Epithelial cell of esophagus (primary cell): Measurements from ENCODE around the gene FCF1.
A peak's percentile ranks its signal among the peaks of the same experiment; 100 is the strongest.

Source experiments
- DNase-seq: peaks from one replicate; pipeline ENCODE4 v3.0.0; 2010; ENCODE audit warnings: low read depth
- H3K4me3 ChIP-seq: 2 replicates; pipeline ENCODE4 v1.5.1; 2011; ENCODE audit warnings: mild to moderate bottlenecking, low read length, control low read depth
- TF ChIP-seq, protein P1 (sequence below): IDR thresholded peaks from 2 replicates; pipeline ENCODE4 v1.5.1; 2011; ENCODE audit warnings: low read depth, mild to moderate bottlenecking, low read length, control low read depth, inconsistent platforms; ENCODE audit not compliant: insufficient read depth; ENCODE audit errors: missing control alignments

Gene FCF1, protein sequence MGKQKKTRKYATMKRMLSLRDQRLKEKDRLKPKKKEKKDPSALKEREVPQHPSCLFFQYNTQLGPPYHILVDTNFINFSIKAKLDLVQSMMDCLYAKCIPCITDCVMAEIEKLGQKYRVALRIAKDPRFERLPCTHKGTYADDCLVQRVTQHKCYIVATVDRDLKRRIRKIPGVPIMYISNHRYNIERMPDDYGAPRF

DNA sequence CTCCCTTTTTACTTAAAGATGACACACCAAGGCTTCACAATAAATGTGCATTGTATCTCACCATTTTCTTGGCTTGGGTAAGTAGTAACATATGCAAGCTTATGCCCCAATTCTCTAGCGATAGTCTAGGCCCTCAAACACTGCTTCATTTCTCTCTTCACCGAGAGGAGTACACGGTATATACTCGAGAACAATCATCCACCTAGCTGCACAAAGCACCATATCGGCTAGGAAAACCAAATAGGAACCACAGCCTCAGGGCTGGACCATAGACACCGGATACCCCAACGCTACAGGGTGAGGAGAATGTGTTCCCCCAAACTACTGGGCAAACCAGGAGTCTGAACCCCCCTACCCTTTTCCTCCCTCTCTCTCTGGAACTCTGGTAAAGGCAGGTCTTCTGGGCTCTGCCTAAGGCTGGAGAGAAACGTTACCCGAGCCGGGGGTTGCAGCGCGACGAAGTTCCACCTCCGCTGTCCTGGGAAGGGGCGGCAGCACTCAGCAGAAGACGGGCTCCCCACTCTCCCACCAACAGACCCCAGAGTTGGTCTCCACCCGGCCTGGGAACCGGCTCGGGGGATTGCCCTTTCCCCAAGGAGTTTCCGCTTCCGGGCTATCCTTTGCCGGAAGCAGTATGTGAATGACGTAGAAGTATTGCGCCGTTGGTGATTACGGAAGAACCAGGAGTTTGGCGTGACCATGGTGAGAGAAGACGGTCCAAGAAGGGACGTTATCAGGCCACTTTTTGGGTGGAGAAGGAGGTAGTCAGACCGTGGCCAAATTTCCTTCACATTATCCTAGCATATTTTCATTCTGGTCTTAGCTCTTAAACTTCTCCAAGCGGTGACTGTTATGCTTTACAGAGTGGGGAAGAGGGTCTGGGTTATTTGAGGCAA lies at the start of gene FCF1, which contains the start of gene AREL1:
FCF1 (plus strand) TSS at position 646 of the 896 bp plus-strand sequence; CDS start at position 700, 54 bp downstream.
AREL1 (minus strand) TSS at position 582 of the 896 bp plus-strand sequence. CDS start 27,465 bp downstream, outside the sequence.
- peak; percentile 92 for DNase-seq
- H3K4me3 ChIP-seq: peak within 1 kb of the TSS; percentile 74
- TF ChIP-seq, protein P1, sequence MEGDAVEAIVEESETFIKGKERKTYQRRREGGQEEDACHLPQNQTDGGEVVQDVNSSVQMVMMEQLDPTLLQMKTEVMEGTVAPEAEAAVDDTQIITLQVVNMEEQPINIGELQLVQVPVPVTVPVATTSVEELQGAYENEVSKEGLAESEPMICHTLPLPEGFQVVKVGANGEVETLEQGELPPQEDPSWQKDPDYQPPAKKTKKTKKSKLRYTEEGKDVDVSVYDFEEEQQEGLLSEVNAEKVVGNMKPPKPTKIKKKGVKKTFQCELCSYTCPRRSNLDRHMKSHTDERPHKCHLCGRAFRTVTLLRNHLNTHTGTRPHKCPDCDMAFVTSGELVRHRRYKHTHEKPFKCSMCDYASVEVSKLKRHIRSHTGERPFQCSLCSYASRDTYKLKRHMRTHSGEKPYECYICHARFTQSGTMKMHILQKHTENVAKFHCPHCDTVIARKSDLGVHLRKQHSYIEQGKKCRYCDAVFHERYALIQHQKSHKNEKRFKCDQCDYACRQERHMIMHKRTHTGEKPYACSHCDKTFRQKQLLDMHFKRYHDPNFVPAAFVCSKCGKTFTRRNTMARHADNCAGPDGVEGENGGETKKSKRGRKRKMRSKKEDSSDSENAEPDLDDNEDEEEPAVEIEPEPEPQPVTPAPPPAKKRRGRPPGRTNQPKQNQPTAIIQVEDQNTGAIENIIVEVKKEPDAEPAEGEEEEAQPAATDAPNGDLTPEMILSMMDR: no peak

DNA sequence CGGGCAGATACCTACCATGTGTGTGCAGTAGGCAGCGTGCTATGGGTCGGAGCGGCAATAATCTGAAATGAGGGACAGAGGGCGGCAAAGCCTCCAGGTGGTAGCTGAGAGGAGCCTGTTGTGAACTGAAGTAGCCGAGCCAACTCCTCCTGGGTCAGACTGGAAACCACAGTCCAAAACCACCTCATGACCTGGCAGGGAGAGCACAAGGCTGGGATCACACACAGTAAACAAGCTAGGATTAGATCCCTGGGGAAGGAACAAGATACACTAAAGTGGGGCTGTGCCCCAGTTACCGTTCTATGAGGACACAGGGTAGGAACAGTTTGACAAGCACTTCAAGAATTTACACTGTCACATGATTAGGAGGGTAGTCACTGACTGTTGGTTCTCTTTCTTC lies 49.1 kb upstream of the FCF1 start:
- no peak overlapping the region for H3K4me3 ChIP-seq
- TF ChIP-seq, protein P1: no peak
- no peak for DNase-seq

DNA sequence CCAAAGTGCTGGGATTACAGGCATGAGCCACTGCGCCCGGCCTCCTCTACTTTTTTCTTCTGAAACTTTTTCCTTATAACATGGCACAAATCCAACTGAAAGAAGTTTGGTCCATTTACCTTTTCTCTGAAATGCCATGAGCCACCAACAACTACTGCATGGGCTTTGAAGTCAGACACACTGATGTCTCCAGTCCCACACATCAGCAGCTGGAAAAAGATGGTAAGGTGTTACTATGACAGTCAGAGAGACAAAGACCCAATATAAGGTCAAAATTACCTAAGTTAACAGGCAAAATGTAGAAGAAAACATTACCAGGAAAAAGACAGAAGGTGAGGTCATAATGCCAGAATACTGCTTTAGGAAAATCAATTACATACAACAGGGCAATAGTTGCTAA lies 48.2 kb upstream of the FCF1 start:
- no peak for DNase-seq
- TF ChIP-seq, protein P1: no peak
- no peak overlapping the region for H3K4me3 ChIP-seq

DNA sequence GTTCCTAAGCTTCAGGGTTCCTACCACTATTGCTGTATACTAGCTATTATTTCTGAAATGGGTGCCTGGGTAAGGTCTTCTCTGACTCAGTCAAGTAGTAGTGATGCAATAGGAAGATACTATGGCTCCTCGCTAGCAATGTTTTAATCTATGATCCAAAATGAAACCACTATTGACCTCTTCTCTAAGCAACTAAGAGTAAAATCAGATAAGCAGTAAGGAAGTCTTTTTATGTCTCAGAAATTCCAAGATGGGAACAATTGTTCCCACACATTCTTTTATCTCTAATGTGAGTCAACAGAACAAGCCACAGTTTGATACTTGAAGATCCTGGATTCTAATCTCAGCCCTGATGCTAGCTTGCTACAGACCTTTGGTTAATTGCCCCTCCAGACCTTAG lies 45.2 kb upstream of the FCF1 start:
- TF ChIP-seq, protein P1: no peak
- H3K4me3 ChIP-seq: no peak overlapping the region
- DNase-seq: no peak

DNA sequence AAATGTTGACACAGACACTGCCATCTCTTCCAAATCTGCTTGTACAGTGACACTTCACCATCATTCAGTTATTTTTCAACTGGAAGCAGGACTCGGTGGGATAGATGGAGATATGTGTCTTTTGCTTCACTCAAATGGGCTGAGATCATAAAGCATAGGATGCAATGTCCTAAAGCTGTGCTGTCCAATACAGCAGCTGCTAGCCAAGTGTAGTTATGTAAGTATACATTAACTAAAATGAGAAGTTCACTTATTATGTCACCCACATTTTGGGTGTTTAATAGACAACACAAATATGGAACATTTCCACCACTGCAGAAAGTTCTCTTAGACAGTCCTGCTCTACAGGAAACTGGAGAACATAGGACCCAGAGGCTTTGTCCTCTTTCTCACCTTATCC lies 43.7 kb upstream of the FCF1 start:
- TF ChIP-seq, protein P1: no peak
- H3K4me3 ChIP-seq: no peak overlapping the region
- no peak for DNase-seq

DNA sequence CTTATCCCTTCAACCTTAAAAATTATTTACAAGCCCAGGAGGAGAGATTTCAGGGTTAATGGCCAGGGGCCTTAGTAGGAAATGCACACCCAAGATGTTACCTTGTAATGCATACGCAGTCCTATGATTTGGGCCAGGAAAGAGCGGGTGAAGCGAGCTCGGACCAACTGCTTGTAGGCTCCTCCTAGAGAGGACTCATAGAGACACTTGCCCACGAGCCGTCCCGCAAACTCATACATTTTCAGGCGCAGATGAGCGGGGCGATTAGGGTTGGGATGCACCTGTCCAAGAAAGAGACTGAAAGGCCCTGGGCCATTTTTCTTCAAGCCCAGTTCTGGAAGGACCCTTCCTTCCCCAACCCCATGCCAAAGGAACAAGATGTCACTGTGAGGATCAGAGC lies 43.1 kb upstream of the FCF1 start:
- no peak overlapping the region for H3K4me3 ChIP-seq
- DNase-seq: no peak
- TF ChIP-seq, protein P1: no peak
